ENCODE measurements around the gene SGTB. TPM values are rescaled to one million over a fixed set of nuclear protein-coding genes. Genes with fewer than 3 reads are reported as not detected.

SGTB gene
- total RNA-seq, 3 donors from 2014 or later = 1.9 to 8.8 (median 5.8) TPM

DNA sequence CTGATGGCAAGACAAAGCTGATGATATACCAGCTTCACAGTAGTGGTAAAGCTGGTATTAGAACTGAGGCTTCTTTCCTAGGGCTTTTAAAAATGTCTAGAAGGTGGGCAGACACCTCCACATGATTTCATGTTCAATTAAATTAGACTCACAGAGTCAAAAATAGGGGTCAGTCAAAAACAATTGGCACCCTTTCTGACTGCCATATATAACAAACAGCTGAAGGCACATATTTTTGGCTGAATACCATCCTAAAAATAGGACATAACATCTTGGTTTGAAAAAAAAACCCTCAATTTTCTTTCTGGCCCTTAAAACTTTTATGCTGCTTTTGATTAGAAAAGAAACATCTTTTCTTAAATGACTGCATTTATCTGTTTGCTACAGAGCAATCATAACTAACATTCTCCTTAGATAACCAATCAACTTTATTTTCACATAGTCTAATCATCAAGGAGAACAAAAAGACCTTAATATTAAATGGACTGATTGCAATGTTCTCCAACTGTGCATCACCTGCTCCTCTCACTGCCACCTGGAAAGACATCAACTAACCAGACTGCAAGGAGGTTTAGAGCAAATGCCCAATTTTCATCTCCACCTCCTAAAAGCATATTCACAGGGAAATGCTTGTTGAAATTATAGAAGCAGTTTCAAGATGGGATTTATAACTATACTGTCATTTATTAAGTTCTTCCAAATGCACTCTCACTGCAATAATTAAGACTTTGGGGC, 3.2 kb downstream of the SGTB start:
- H3K9me3 ChIP-seq = no peaks in the 10 kb centered on the region
- no peak overlapping the region for H3K4me3 ChIP-seq
- no peaks in the 10 kb centered on the region for H3K4me1 ChIP-seq (ENCODE audit: low read depth)
- H3K36me3 ChIP-seq (ENCODE audit: low read depth) = no peaks in the 10 kb centered on the region
- TF ChIP-seq, protein P1, sequence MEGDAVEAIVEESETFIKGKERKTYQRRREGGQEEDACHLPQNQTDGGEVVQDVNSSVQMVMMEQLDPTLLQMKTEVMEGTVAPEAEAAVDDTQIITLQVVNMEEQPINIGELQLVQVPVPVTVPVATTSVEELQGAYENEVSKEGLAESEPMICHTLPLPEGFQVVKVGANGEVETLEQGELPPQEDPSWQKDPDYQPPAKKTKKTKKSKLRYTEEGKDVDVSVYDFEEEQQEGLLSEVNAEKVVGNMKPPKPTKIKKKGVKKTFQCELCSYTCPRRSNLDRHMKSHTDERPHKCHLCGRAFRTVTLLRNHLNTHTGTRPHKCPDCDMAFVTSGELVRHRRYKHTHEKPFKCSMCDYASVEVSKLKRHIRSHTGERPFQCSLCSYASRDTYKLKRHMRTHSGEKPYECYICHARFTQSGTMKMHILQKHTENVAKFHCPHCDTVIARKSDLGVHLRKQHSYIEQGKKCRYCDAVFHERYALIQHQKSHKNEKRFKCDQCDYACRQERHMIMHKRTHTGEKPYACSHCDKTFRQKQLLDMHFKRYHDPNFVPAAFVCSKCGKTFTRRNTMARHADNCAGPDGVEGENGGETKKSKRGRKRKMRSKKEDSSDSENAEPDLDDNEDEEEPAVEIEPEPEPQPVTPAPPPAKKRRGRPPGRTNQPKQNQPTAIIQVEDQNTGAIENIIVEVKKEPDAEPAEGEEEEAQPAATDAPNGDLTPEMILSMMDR (IDR thresholded peaks at IDR 0.05) = no peak
- DNase-seq (no peak), ATAC-seq (no peak)
- intact Hi-C loops (cut with DNase I, micrococcal nuclease) = no loop called here

DNA sequence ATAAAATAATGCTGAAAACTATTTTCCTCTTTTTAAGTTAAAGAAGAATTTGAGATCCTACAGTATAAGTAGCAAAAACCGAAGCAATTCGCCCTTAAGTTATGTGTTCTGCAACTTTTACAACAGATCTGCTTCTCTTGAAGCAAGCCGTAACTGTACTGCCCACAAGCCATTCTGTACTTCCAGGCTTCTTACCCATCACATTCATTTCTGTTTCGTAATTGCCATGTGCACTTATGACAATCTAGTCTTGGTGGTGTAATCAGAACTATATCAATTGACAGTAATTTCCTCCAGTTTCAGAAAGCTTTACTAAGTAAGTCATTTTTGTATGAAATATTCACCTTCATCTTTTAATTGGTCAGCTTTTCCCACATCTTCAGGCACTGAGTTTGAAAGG, 13.8 kb downstream of the SGTB start:
- Histone ChIP-seq H3K4me1 (ENCODE audit: low read depth) (no peaks in the 10 kb centered on the region), H3K4me3 (no peak overlapping the region), H3K36me3 (ENCODE audit: low read depth) (no peaks in the 10 kb centered on the region), H3K9me3 (no peaks in the 10 kb centered on the region)
- TF ChIP-seq, protein P1 (IDR thresholded peaks at IDR 0.05) = no peak
- no peak for ATAC-seq
- intact Hi-C loops (cut with DNase I, micrococcal nuclease) = no loop called here
- no peak for DNase-seq

DNA sequence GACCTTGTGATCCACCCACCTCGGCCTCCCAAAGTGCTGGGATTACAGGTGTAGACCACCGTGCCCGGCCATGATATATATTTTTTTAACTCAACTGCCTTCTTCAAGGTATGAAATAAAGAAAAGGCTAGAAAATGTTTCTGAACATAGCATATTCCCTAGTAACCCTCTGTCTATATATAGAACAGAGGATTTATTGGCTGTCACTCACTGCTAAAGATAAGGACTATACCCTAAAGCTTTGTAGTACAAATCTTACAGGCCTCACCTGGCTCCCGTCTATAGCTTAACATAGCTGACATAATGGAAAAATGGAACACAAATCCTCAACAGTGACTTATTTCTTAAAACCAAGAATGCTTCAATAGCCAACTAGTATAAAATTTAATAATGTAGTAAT, 14.2 kb downstream of the SGTB start:
- Histone ChIP-seq H3K9me3 (no peaks in the 10 kb centered on the region), H3K36me3 (ENCODE audit: low read depth) (no peaks in the 10 kb centered on the region), H3K4me3 (no peak overlapping the region), H3K4me1 (ENCODE audit: low read depth) (no peaks in the 10 kb centered on the region)
- no peak for DNase-seq
- TF ChIP-seq, protein P1 (IDR thresholded peaks at IDR 0.05) = no peak
- ATAC-seq = no peak
- intact Hi-C loops (cut with DNase I, micrococcal nuclease) = no loop called here

DNA sequence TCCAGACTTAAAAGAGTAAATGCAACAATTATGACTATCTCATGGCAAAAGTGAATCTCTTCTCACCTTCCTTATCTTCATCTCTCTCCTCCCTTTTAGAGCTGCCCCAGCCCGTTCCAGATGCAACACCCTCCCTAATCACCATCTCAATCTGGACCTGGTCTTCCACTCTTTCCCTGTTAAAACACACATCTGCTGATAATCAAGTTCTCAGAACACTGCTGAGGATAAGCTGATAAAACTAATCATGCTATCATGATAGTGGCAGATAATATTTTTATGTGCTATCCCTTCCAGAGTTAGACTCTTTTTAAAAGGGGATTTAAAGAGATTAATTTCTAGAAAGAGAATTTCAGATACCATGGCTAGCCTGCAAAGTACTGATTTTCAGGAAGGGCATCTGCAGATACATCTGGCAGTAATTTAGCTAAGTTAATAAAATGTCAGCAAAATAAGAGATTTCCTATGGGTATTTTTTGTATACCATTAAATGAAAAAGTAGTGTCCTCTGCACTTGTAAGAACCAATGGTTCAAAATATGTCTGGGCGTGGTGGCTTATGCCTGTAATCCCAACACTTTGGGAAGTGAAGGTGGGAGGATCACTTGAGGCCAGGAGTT, 17.2 kb downstream of the SGTB start:
- DNase-seq (no peak), ATAC-seq (no peak)
- no peak overlapping the region for H3K4me3 ChIP-seq
- TF ChIP-seq, protein P1 (IDR thresholded peaks at IDR 0.05) = no peak
- H3K4me1 ChIP-seq (ENCODE audit: low read depth) = no peaks in the 10 kb centered on the region
- intact Hi-C loops (cut with DNase I, micrococcal nuclease) = no loop called here
- H3K9me3 ChIP-seq = no peaks in the 10 kb centered on the region
- no peaks in the 10 kb centered on the region for H3K36me3 ChIP-seq (ENCODE audit: low read depth)

DNA sequence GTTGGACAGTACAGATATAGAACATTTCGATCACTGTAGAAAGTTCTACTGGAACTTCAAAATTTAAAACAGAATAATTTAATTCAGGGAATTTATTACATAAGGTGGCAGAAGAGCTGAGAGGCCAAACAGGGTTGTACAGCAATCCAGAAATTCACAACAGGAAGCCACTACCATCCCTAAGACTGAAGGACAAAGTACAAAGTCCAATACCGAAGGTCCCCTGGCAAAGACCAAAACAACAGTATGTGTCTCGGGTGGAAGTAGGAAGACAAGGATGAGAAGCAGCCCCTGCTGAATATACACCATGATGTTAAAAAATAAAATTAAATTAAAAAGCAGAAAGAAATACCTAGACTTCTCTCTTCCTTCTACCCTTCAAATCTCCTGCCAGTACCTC, 19.9 kb downstream of the SGTB start:
- TF ChIP-seq, protein P1 (IDR thresholded peaks at IDR 0.05) = no peak
- H3K36me3 ChIP-seq (ENCODE audit: low read depth) = no peaks in the 10 kb centered on the region
- DNase-seq = no peak
- ATAC-seq = no peak
- no peak overlapping the region for H3K4me3 ChIP-seq
- intact Hi-C loops (cut with DNase I, micrococcal nuclease) = no loop called here
- H3K4me1 ChIP-seq (ENCODE audit: low read depth) = no peaks in the 10 kb centered on the region
- no peaks in the 10 kb centered on the region for H3K9me3 ChIP-seq

Data from mucosa of descending colon (tissue), 3 donors.